Measurements from ENCODE around the gene POMT1.

POMT1 gene

GRCh38 chr9:131473891-131474290 lies 28.8 kb upstream of the POMT1 start:
- TF ChIP-seq ARNTL (CRISPR knock-in tag; IDR thresholded peaks at IDR 0.05; ENCODE audit: borderline replicate concordance, low read depth): no peak
- TF ChIP-seq ESRRG (CRISPR knock-in tag; IDR thresholded peaks at IDR 0.05): no peak
- TF ChIP-seq CSRNP3 (CRISPR knock-in tag; IDR thresholded peaks at IDR 0.05): no peak
- no peak for ATAC-seq

- no peak for ATAC-seq
- TF ChIP-seq TOX (CRISPR knock-in tag; IDR thresholded peaks at IDR 0.05; ENCODE audit: borderline replicate concordance) (no peak), ISL1 (CRISPR knock-in tag; IDR thresholded peaks at IDR 0.05) (no peak), RARB (CRISPR knock-in tag; IDR thresholded peaks at IDR 0.05) (no peak), BACH2 (CRISPR knock-in tag; IDR thresholded peaks at IDR 0.05; ENCODE audit: borderline replicate concordance) (no peak), ZNF70 (CRISPR knock-in tag; IDR thresholded peaks at IDR 0.05) (no peak), TSHZ2 (CRISPR knock-in tag; IDR thresholded peaks at IDR 0.05) (no peak), ESRRG (CRISPR knock-in tag; IDR thresholded peaks at IDR 0.05) (no peak), ZC3H10 (CRISPR knock-in tag; IDR thresholded peaks at IDR 0.05) (no peak), OSR1 (CRISPR knock-in tag; IDR thresholded peaks at IDR 0.05) (no peak), PPARA (CRISPR knock-in tag; IDR thresholded peaks at IDR 0.05; ENCODE audit: borderline replicate concordance) (no peak), TCF4 (CRISPR knock-in tag; IDR thresholded peaks at IDR 0.05; ENCODE audit: borderline replicate concordance) (no peak), ZFP3 (CRISPR knock-in tag; IDR thresholded peaks at IDR 0.05) (no peak), SNAI2 (CRISPR knock-in tag; IDR thresholded peaks at IDR 0.05) (no peak), GLIS3 (CRISPR knock-in tag; IDR thresholded peaks at IDR 0.05) (no peak), CSDC2 (CRISPR knock-in tag; IDR thresholded peaks at IDR 0.05) (no peak), ZFP30 (CRISPR knock-in tag; IDR thresholded peaks at IDR 0.05) (no peak), ARNTL (CRISPR knock-in tag; IDR thresholded peaks at IDR 0.05; ENCODE audit: borderline replicate concordance, low read depth) (no peak)
Observed at GRCh38 chr9:131474711-131475110, 28.0 kb upstream of the POMT1 start.

- no peak for ATAC-seq
- TF ChIP-seq ZFP30 (CRISPR knock-in tag; IDR thresholded peaks at IDR 0.05) (no peak), ISL1 (CRISPR knock-in tag; IDR thresholded peaks at IDR 0.05) (no peak), ARNTL (CRISPR knock-in tag; IDR thresholded peaks at IDR 0.05; ENCODE audit: borderline replicate concordance, low read depth) (no peak), PATZ1 (CRISPR knock-in tag; IDR thresholded peaks at IDR 0.05; ENCODE audit: borderline replicate concordance) (no peak), ZC3H10 (CRISPR knock-in tag; IDR thresholded peaks at IDR 0.05) (no peak), CSDC2 (CRISPR knock-in tag; IDR thresholded peaks at IDR 0.05) (no peak), CSRNP3 (CRISPR knock-in tag; IDR thresholded peaks at IDR 0.05) (no peak), BACH2 (CRISPR knock-in tag; IDR thresholded peaks at IDR 0.05; ENCODE audit: borderline replicate concordance) (no peak), GLIS3 (CRISPR knock-in tag; IDR thresholded peaks at IDR 0.05) (no peak)
Observed at GRCh38 chr9:131475111-131475955, 27.4 kb upstream of the POMT1 start.
